ENCODE results near the gene OPA1. TPM values are rescaled to one million over a fixed set of nuclear protein-coding genes. Genes with fewer than 3 reads are reported as not detected.

The OPA1 gene
- total and polyA plus RNA-seq, 2 donors from 2014 or later: 18.1 to 56.3 TPM

DNA sequence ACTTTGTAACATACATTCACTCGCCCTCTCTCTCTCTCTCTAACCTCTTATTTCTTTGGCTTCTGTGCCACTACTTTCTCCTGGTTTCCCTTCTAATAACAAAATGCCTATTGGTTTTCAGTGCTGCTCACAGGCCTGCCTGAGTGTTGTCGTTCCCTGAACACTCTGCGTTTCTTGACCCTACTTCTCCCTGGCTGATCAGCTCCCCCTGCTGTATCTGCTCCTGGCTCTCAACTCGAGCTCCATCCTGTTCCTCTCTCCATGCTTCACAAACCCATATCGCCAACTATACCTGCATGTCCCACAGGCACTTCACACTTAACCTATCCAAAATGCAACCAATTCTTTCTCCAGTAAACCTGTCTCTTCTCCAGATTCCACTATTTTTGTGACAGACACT, 111.4 kb downstream of the OPA1 start:
- DNase-seq (no peak), FAIRE-seq (no peak)
- no peaks in the 10 kb centered on the region for H3K27me3 ChIP-seq (ENCODE audit: control insufficient read depth, insufficient read depth, low read length)
- no peak overlapping the region for H3K9ac ChIP-seq (ENCODE audit: low read length in 3 of 3)
- TF ChIP-seq, protein P1, sequence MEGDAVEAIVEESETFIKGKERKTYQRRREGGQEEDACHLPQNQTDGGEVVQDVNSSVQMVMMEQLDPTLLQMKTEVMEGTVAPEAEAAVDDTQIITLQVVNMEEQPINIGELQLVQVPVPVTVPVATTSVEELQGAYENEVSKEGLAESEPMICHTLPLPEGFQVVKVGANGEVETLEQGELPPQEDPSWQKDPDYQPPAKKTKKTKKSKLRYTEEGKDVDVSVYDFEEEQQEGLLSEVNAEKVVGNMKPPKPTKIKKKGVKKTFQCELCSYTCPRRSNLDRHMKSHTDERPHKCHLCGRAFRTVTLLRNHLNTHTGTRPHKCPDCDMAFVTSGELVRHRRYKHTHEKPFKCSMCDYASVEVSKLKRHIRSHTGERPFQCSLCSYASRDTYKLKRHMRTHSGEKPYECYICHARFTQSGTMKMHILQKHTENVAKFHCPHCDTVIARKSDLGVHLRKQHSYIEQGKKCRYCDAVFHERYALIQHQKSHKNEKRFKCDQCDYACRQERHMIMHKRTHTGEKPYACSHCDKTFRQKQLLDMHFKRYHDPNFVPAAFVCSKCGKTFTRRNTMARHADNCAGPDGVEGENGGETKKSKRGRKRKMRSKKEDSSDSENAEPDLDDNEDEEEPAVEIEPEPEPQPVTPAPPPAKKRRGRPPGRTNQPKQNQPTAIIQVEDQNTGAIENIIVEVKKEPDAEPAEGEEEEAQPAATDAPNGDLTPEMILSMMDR (IDR thresholded peaks at IDR 0.05; ENCODE audit: borderline replicate concordance, extremely low read depth, insufficient read depth): no peak
- no peaks in the 10 kb centered on the region for H3K4me1 ChIP-seq (ENCODE audit: control insufficient read depth in 2 of 3, insufficient read depth in 2 of 3, low read depth in 1 of 3, low read length in 3 of 3)
- H3K27ac ChIP-seq (ENCODE audit: low read depth in 2 of 2, low read length in 2 of 2): no peak overlapping the region
- H3K4me3 ChIP-seq (ENCODE audit: low read length in 3 of 3): no peak overlapping the region
- intact Hi-C loops (cut with DNase I): no loop called here
- H3K9me3 ChIP-seq (ENCODE audit: control insufficient read depth in 2 of 3, insufficient read depth in 1 of 3, low read length in 3 of 3): no peaks in the 10 kb centered on the region
- peaks cover 0 to 4% (median 0%) of the 10 kb centered on the region in 3 donors for H3K36me3 ChIP-seq (ENCODE audit: control insufficient read depth in 2 of 3, insufficient read depth in 3 of 3, low read length in 3 of 3)

DNA sequence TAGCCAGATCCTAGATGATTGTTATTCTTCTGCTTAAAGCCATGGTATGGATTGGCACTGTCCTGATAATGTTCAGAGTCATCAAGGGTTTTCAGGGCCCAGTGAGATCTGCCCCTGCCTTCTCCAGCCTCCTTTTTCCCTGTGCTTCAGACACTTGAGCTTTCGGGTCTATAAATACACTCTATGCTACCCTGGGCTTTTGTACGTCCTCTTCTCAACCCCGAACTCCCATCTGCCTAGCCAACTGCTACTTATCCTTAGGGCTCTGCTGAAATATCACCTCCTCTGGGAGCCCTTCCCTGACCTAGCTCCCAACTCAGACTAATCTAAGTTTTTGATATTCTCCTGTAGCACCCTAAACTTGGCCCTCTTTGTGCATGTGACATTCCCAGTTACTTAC, 115.3 kb downstream of the OPA1 start:
- intact Hi-C loops (cut with DNase I): no loop called here
- H3K27ac ChIP-seq (ENCODE audit: low read depth in 2 of 2, low read length in 2 of 2): no peak overlapping the region
- H3K9ac ChIP-seq (ENCODE audit: low read length in 3 of 3): no peak overlapping the region
- TF ChIP-seq, protein P1 (IDR thresholded peaks at IDR 0.05; ENCODE audit: borderline replicate concordance, extremely low read depth, insufficient read depth): no peak
- no peak overlapping the region for H3K4me3 ChIP-seq (ENCODE audit: low read length in 3 of 3)
- DNase-seq (no peak), FAIRE-seq (no peak)
- no peaks in the 10 kb centered on the region for H3K36me3 ChIP-seq (ENCODE audit: control insufficient read depth in 2 of 3, insufficient read depth in 3 of 3, low read length in 3 of 3)
- H3K27me3 ChIP-seq (ENCODE audit: control insufficient read depth, insufficient read depth, low read length): no peaks in the 10 kb centered on the region
- no peaks in the 10 kb centered on the region for H3K9me3 ChIP-seq (ENCODE audit: control insufficient read depth in 2 of 3, insufficient read depth in 1 of 3, low read length in 3 of 3)
- H3K4me1 ChIP-seq (ENCODE audit: control insufficient read depth in 2 of 3, insufficient read depth in 2 of 3, low read depth in 1 of 3, low read length in 3 of 3): no peaks in the 10 kb centered on the region

DNA sequence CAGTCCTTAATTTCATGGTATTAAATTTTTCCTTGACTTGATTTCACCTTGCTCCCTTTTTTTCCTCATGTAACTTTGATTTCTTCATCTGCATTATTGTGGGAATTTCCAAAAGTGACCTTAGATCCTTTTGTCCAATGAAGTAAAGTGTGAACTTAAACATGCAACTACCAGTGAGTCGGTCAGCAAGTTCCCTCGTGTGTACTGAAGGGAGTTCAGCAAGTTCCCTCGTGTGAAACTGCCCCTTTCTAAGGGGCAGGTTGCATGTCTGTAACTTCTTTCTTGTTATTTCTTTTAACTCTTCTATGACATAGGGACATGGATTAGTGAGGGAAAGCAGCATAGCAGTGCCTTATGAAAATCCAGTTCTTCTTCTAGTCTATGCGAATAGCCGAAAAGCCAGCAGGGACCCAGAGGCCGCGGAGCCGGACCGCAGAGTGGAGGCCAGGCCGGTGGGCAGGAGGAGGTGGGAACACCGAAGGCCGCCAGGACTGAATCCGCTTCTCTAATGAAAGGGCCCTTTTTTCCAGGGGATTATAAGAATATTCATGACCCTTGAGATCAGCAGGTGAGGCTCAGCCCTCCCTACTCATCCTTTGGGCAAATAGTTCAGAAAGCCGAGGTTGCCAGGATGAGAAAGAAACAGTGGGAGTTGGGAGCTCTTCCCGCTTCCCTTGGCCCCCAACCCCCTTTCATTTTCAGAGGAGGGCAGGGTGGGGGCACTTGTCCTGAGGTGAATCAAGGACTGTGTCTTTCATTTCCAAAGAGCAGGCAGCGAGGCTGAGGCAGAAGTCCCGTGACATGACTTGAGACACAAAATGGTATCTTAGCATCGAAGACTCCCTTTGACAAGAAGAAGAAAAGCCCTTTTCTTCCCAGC, 117.5 kb downstream of the OPA1 start:
- Histone ChIP-seq H3K4me1 (ENCODE audit: control insufficient read depth in 2 of 3, insufficient read depth in 2 of 3, low read depth in 1 of 3, low read length in 3 of 3) (no peaks in the 10 kb centered on the region), H3K4me3 (ENCODE audit: low read length in 3 of 3) (no peak overlapping the region), H3K9ac (ENCODE audit: low read length in 3 of 3) (no peak overlapping the region), H3K27ac (ENCODE audit: low read depth in 2 of 2, low read length in 2 of 2) (no peak overlapping the region), H3K36me3 (ENCODE audit: control insufficient read depth in 2 of 3, insufficient read depth in 3 of 3, low read length in 3 of 3) (no peaks in the 10 kb centered on the region), H3K9me3 (ENCODE audit: control insufficient read depth in 2 of 3, insufficient read depth in 1 of 3, low read length in 3 of 3) (peaks cover 0 to 9% (median 4%) of the 10 kb centered on the region in 3 donors), H3K27me3 (ENCODE audit: control insufficient read depth, insufficient read depth, low read length) (no peaks in the 10 kb centered on the region)
- no peak for DNase-seq
- no peak for FAIRE-seq
- TF ChIP-seq, protein P1 (IDR thresholded peaks at IDR 0.05; ENCODE audit: borderline replicate concordance, extremely low read depth, insufficient read depth): no peak
- intact Hi-C loops (cut with DNase I): no loop called here
